K562 (cell line): Measurements from ENCODE around the gene MYL3. TPM values are rescaled to one million over a fixed set of nuclear protein-coding genes. Genes with fewer than 3 reads are reported as not detected.
A peak's percentile ranks its signal among the peaks of the same experiment; 100 is the strongest.

Experiments
- ATF7 ChIP-seq: fragments of 450-650 bp; IDR thresholded peaks from 2 replicates; pipeline ENCODE4 v1.7.1; 2014; ENCODE audit warnings: mild to moderate bottlenecking, moderate library complexity
- CUX1 ChIP-seq: fragments of 200-800 bp; sonication (Bioruptor generic); IDR thresholded peaks from 2 replicates; pipeline ENCODE4 v1.6.1; 2016; ENCODE audit warnings: missing genetic modification characterization, missing compliant biosample characterization
- MAZ ChIP-seq, 2 experiments: fragments of 450-650 bp in 1 of 2; sonication (generic) in 1 of 2; formaldehyde crosslinking; IDR thresholded peaks in 1 of 2; conservative IDR thresholded peaks in 1 of 2; 2 replicates each; pipeline versions ENCODE4 v1.4.0 to v1.5.0; 2020; ENCODE audit warnings: mild to moderate bottlenecking in 1 of 2, missing genetic modification reagents in 1 of 2
- MGA ChIP-seq: fragments of 450-650 bp; IDR thresholded peaks from 2 replicates; pipeline ENCODE4 v1.6.1; 2016; ENCODE audit warnings: mild to moderate bottlenecking, moderate library complexity
- SRSF7 ChIP-seq: fragments of 200-400 bp; formaldehyde crosslinking; optimal IDR thresholded peaks from 2 replicates; pipeline ENCODE3; 2017; ENCODE audit warnings: mild to moderate bottlenecking, low read depth, low read length
- polyA plus RNA-seq, 8 experiments: library from polyadenylated mRNA; depleted of rRNA in 4 of 8; stranded (reverse) in 5 of 8; unstranded in 3 of 8; fragments of >200 nt; fragmentation: Nextera tagmentation in 2 of 8; fragmentation: Illumina TruSeq in 1 of 8; extraction: Ambion mirVana in 2 of 8; extraction: Trizol in 1 of 8; gene quantifications; 2 replicates each; pipeline versions ENCODE4 v1.2.1 to v1.2.3, GENCODE V29; 2011 to 2014; ENCODE audit warnings: inconsistent platforms in 1 of 8, missing spikeins in 1 of 8
- total RNA-seq, 7 experiments: library from RNA; depleted of rRNA in 6 of 7; stranded (reverse); fragments of >200 nt in 6 of 7; fragmentation: Illumina TruSeq in 2 of 7; extraction: Trizol in 2 of 7; gene quantifications; 2 replicates each; pipeline versions ENCODE4 v1.2.1 to v1.2.3, GENCODE V29; 2011 to 2021; ENCODE audit warnings: low replicate concordance in 1 of 7
- TF ChIP-seq, protein P1 (sequence below): sonication (generic); formaldehyde crosslinking; IDR thresholded peaks from 2 replicates; pipeline ENCODE4 v1.8.1; 2023; ENCODE audit warnings: mild to moderate bottlenecking, missing genetic modification reagents

MYL3 gene
- total and polyA plus RNA-seq, 9 of the 15 experiments (the other 6 are each of a cell fraction or from before 2014, with no cell fraction given), result 0.14 to 0.45 TPM; not detected in 7

- TF ChIP-seq CUX1 (CRISPR knock-in tag) (no peak), SRSF7 (no peak), ATF7 (0 out of 2 replicates have a peak, but pooled peaks have one; percentile 10), MAZ (CRISPR knock-in tag; conservative IDR thresholded peaks at IDR 0.05 in 1 of 2, IDR thresholded peaks at IDR 0.05 in 1 of 2) (peak; percentile 72 to 85; a peak in 3 of 4 replicates), MGA (peak; percentile 83)
- TF ChIP-seq, protein P1, sequence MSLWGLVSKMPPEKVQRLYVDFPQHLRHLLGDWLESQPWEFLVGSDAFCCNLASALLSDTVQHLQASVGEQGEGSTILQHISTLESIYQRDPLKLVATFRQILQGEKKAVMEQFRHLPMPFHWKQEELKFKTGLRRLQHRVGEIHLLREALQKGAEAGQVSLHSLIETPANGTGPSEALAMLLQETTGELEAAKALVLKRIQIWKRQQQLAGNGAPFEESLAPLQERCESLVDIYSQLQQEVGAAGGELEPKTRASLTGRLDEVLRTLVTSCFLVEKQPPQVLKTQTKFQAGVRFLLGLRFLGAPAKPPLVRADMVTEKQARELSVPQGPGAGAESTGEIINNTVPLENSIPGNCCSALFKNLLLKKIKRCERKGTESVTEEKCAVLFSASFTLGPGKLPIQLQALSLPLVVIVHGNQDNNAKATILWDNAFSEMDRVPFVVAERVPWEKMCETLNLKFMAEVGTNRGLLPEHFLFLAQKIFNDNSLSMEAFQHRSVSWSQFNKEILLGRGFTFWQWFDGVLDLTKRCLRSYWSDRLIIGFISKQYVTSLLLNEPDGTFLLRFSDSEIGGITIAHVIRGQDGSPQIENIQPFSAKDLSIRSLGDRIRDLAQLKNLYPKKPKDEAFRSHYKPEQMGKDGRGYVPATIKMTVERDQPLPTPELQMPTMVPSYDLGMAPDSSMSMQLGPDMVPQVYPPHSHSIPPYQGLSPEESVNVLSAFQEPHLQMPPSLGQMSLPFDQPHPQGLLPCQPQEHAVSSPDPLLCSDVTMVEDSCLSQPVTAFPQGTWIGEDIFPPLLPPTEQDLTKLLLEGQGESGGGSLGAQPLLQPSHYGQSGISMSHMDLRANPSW (CRISPR knock-in tag), result peak; percentile 28; the same call in 1 of the 2 replicates
These were observed 17.2 kb downstream of the MYL3 start (continued) for GRCh38 chr3:46845860-46846623.
